GM12891 (cell line): ENCODE data around the gene TK1.

Experiments used
- DNase-seq: peaks from one replicate; pipeline ENCODE4 v3.0.0; 2011; ENCODE audit warnings: low spot score; ENCODE audit not compliant: insufficient read length
- FAIRE-seq: peaks from 2 replicates; lab custom pipeline; 2011; peaks lifted over from hg19 to GRCh38; lab: Jason Lieb, UNC
- PAX5 ChIP-seq: IDR thresholded peaks from 2 replicates; pipeline ENCODE4 v1.6.1; 2011; ENCODE audit warnings: low read length, moderate library complexity, mild to moderate bottlenecking; ENCODE audit not compliant: insufficient read depth, severe bottlenecking
- POLR2A ChIP-seq: IDR thresholded peaks from 2 replicates; pipeline ENCODE4 v1.6.1; 2011; ENCODE audit warnings: low read depth, low read length, control low read depth
- POLR2AphosphoS5 ChIP-seq: IDR thresholded peaks from 2 replicates; pipeline ENCODE4 v1.6.1; 2011; ENCODE audit warnings: low read depth, low read length, control low read depth
- POU2F2 ChIP-seq: IDR thresholded peaks from 2 replicates; pipeline ENCODE4 v1.6.1; 2011; ENCODE audit warnings: low read depth, mild to moderate bottlenecking, control low read depth, low read length, moderate library complexity
- SPI1 ChIP-seq: IDR thresholded peaks from 2 replicates; pipeline ENCODE4 v1.6.1; 2011; ENCODE audit warnings: low read depth, low read length, control low read depth
- TAF1 ChIP-seq: IDR thresholded peaks from 2 replicates; pipeline ENCODE4 v1.6.1; 2011; ENCODE audit warnings: low read depth, low read length, control low read depth

TK1 gene

GRCh38 chr17:78125138-78125913 lies 61.5 kb downstream of the TK1 start:
- FAIRE-seq (peak; percentile 82), DNase-seq (no peak)
- TF ChIP-seq PAX5 (no peak), TAF1 (no peak), POLR2AphosphoS5 (no peak), POLR2A (no peak; the same call in 1 of the 2 replicates), SPI1 (no peak), POU2F2 (no peak)

- TF ChIP-seq POLR2A (0 out of 2 replicates have a peak, but pooled peaks have one; percentile 38), TAF1 (no peak)
- no peak for FAIRE-seq
- DNase-seq: no peak
Observed at GRCh38 chr17:78124836-78125137, 62.1 kb downstream of the TK1 start.
